Panc1 (cell line): ENCODE data around the gene ZFP30. TPM values are rescaled to one million over a fixed set of nuclear protein-coding genes. Genes with fewer than 3 reads are reported as not detected.

Source experiments
- ATAC-seq: fragments of 200-7000 bp; cut with Tn5 transposase; 2 replicates; pipeline ENCODE4 v1.9.1; 2020; ENCODE audit warnings: mild to moderate bottlenecking, moderate library complexity
- BruUV-seq: library from RNA; stranded (reverse); fragments of 400-500 nt; replicated peaks from 2 replicates; lab custom pipeline; 2021; lab: Mats Ljungman, UMichigan
- CTCF ChIA-PET: fragments of 300-600 bp; sonication (Branson Sonifier 250); formaldehyde crosslinking; loops from one replicate; lab custom pipeline; 2022; ENCODE audit warnings: antibody characterized with exemption; lab: Charles Lee
- POLR2A ChIA-PET: fragments of 300-600 bp; sonication (Branson Sonifier 250); formaldehyde crosslinking; loops from one replicate; lab custom pipeline; 2022; ENCODE audit warnings: antibody characterized with exemption; lab: Charles Lee
- DNase-seq: peaks from one replicate; pipeline ENCODE4 v3.0.0-alpha.2; 2010; ENCODE audit warnings: low read depth, low spot score
- H3K27ac ChIP-seq: 2 replicates; pipeline ENCODE4 v1.5.1; 2011; ENCODE audit warnings: mild to moderate bottlenecking, low read length, inconsistent platforms
- H3K27me3 ChIP-seq: fragments of 200-500 bp; sonication (Bioruptor generic); 2 replicates; pipeline ENCODE4 v1.6.0; 2014; ENCODE audit warnings: low read length, inconsistent platforms; ENCODE audit not compliant: control insufficient read depth, insufficient read depth
- H3K36me3 ChIP-seq: fragments of 200-500 bp; sonication (Bioruptor generic); 2 replicates; pipeline ENCODE4 v1.5.1; 2014; ENCODE audit warnings: inconsistent platforms, mild to moderate bottlenecking, low read length, moderate library complexity; ENCODE audit not compliant: control insufficient read depth, insufficient read depth
- H3K4me1 ChIP-seq: 2 replicates; pipeline ENCODE4 v1.5.1; 2011; ENCODE audit warnings: inconsistent platforms, mild to moderate bottlenecking, low read length, moderate library complexity; ENCODE audit not compliant: control insufficient read depth, insufficient read depth
- H3K4me3 ChIP-seq, 2 experiments: 2 replicates each; pipeline ENCODE4 v1.5.1; 2011 to 2012; ENCODE audit warnings: low read depth in 2 of 2, low read length in 2 of 2, mild to moderate bottlenecking in 2 of 2, inconsistent platforms in 1 of 2, moderate library complexity in 1 of 2
- H3K9me3 ChIP-seq: fragments of 200-500 bp; sonication (Bioruptor generic); 2 replicates; pipeline ENCODE4 v1.5.1; 2014; ENCODE audit warnings: low read depth, mild to moderate bottlenecking, inconsistent platforms, low read length, moderate library complexity; ENCODE audit not compliant: control insufficient read depth, insufficient read depth
- POLR2AphosphoS5 ChIP-seq: IDR thresholded peaks from 2 replicates; pipeline ENCODE4 v1.6.1; 2012; ENCODE audit warnings: mild to moderate bottlenecking, low read depth, low read length, moderate library complexity
- SIN3A ChIP-seq: IDR thresholded peaks from 2 replicates; pipeline ENCODE4 v1.6.1; 2012; ENCODE audit warnings: low read depth, mild to moderate bottlenecking, low read length, moderate library complexity, borderline replicate concordance; ENCODE audit not compliant: insufficient read depth
- TCF7L2 ChIP-seq: IDR thresholded peaks from 2 replicates; pipeline ENCODE4 v1.6.1; 2011; ENCODE audit warnings: mild to moderate bottlenecking, low read depth, low read length, inconsistent platforms
- in situ Hi-C: cut with HindIII; loops from 2 replicates; pipeline ENCODE4 v1.10.0; 2016; ENCODE audit warnings: low sequenced_read_pairs, low pct_unique_long_range_greater_than_20kb
- intact Hi-C: fragments of 100-400 bp; cut with micrococcal nuclease; formaldehyde crosslinking; loops from one replicate; pipeline ENCODE4 v1.10.0; 2022; ENCODE audit not compliant: unreplicated experiment
- total RNA-seq: library from RNA; stranded (reverse); gene quantifications from one replicate; pipeline ENCODE4 v1.2.1, GENCODE V29; 2021; ENCODE audit not compliant: unreplicated experiment
- TF ChIP-seq, protein P1 (sequence below), 2 experiments: IDR thresholded peaks; 2 replicates each; pipeline ENCODE4 v1.6.1; 2011 to 2012; ENCODE audit warnings: low read depth in 2 of 2, control low read depth in 1 of 2, low read length in 1 of 2, mild to moderate bottlenecking in 1 of 2, moderate library complexity in 1 of 2; ENCODE audit not compliant: insufficient read depth in 1 of 2
- TF ChIP-seq, protein P2 (sequence below): fragments of 450-650 bp; IDR thresholded peaks from 2 replicates; pipeline ENCODE4 v1.5.1; 2017; ENCODE audit warnings: mild to moderate bottlenecking

The ZFP30 gene
- total RNA-seq, 1 experiment from 2014 or later = 22.0 TPM

DNA sequence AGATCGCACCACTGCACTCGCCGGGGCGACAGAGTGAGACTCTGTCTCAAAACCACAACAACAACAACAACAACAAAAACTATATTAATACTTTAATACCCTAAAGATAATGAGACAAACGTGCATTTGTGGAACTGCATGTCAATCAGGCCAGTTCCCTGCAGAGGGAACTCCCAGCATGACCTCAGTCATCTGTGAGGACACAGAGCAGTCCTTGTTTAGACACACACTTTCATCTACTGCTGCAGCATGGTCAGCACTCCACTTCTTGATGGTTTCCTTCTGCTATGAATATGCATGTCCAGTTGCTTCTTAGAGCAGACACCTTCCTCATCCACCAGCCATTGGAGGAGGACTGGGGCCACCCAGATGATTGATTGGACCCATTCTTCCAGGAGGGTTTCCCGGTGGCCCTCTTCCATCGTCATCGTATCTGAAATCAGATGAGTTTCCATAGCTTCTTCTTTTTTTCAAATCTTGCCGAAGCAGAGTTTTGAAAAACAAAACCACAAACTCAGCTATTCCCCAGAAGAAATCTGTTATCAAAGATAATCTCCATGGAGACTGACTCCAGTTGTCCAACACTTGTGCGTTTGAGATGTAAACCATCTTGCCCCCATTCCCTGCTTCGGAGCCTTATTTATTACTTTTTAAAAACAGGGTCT is 37.8 kb upstream of the ZFP30 start:
- CTCF ChIA-PET = no interaction called here
- TF ChIP-seq TCF7L2 = no peak
- TF ChIP-seq, protein P1, sequence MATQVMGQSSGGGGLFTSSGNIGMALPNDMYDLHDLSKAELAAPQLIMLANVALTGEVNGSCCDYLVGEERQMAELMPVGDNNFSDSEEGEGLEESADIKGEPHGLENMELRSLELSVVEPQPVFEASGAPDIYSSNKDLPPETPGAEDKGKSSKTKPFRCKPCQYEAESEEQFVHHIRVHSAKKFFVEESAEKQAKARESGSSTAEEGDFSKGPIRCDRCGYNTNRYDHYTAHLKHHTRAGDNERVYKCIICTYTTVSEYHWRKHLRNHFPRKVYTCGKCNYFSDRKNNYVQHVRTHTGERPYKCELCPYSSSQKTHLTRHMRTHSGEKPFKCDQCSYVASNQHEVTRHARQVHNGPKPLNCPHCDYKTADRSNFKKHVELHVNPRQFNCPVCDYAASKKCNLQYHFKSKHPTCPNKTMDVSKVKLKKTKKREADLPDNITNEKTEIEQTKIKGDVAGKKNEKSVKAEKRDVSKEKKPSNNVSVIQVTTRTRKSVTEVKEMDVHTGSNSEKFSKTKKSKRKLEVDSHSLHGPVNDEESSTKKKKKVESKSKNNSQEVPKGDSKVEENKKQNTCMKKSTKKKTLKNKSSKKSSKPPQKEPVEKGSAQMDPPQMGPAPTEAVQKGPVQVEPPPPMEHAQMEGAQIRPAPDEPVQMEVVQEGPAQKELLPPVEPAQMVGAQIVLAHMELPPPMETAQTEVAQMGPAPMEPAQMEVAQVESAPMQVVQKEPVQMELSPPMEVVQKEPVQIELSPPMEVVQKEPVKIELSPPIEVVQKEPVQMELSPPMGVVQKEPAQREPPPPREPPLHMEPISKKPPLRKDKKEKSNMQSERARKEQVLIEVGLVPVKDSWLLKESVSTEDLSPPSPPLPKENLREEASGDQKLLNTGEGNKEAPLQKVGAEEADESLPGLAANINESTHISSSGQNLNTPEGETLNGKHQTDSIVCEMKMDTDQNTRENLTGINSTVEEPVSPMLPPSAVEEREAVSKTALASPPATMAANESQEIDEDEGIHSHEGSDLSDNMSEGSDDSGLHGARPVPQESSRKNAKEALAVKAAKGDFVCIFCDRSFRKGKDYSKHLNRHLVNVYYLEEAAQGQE (IDR thresholded peaks at IDR 0.05; ENCODE audit: insufficient read depth in 1 of 2, low read depth in 2 of 2, low read length in 1 of 2) = no peak
- TF ChIP-seq, protein P2, sequence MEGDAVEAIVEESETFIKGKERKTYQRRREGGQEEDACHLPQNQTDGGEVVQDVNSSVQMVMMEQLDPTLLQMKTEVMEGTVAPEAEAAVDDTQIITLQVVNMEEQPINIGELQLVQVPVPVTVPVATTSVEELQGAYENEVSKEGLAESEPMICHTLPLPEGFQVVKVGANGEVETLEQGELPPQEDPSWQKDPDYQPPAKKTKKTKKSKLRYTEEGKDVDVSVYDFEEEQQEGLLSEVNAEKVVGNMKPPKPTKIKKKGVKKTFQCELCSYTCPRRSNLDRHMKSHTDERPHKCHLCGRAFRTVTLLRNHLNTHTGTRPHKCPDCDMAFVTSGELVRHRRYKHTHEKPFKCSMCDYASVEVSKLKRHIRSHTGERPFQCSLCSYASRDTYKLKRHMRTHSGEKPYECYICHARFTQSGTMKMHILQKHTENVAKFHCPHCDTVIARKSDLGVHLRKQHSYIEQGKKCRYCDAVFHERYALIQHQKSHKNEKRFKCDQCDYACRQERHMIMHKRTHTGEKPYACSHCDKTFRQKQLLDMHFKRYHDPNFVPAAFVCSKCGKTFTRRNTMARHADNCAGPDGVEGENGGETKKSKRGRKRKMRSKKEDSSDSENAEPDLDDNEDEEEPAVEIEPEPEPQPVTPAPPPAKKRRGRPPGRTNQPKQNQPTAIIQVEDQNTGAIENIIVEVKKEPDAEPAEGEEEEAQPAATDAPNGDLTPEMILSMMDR = no peak

DNA sequence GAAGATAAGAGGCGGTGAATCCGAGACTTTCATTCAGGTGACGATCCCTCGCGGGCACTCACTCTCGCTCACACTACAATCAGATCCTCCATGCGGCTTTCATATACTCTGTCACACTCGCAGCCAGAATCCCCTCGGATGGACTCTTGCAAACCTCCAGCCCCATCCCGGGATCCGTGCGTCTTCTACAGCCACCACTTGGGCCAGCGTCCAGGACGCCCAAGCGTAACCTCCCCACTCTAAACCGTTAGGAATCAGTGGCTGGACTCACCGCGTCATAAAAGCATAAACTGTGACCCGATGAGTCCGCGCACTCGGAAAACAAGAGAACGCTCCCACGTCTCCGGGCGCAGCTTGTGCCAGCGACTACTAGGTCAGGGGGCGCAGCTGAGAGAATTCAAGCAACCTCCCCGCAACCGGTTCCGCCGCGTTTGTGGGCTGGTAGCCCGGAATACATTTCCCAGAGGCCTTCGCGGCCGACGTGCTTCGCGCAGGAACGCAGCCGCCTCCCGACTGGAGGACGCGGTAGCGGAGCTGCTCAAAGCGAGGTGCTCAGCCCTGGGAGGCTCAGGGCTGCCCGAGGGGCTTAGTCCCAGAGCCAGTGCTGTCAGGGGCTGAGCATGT is 36.7 kb upstream of the ZFP30 start:
- Histone ChIP-seq H3K27me3 (no peaks in the 10 kb centered on the region), H3K27ac (no peak overlapping the region), H3K9me3 (peaks cover 25% of the 10 kb centered on the region), H3K4me1 (no peaks in the 10 kb centered on the region), H3K36me3 (no peaks in the 10 kb centered on the region), H3K4me3 (peak overlapping the region in 1 of 2 experiments; percentile 25; a peak in 1 of 4 replicates)
- ChIA-PET CTCF (no interaction called here), POLR2A (no interaction called here)
- in situ Hi-C loops = no loop called here
- BruUV-seq = no TSS peak
- ATAC-seq (no peak), DNase-seq (no peak)
- no peak for TF ChIP-seq TCF7L2
- TF ChIP-seq, protein P1 (IDR thresholded peaks at IDR 0.05; ENCODE audit: insufficient read depth in 1 of 2, low read depth in 2 of 2, low read length in 1 of 2) = no peak
- TF ChIP-seq POLR2AphosphoS5 = no peak
- TF ChIP-seq, protein P2 = no peak
- no peak for TF ChIP-seq SIN3A
- intact Hi-C loops = no loop called here

More for the DNA sequence above, 37.8 kb upstream of the ZFP30 start:
- H3K4me3 ChIP-seq = no peak overlapping the region
- in situ Hi-C loops (no loop called here), intact Hi-C loops (no loop called here)
- no peaks in the 10 kb centered on the region for H3K36me3 ChIP-seq
- ATAC-seq (no peak), DNase-seq (no peak)
- no peaks in the 10 kb centered on the region for H3K4me1 ChIP-seq
- no peak overlapping the region for H3K27ac ChIP-seq
- POLR2A ChIA-PET = no interaction called here
- no peaks in the 10 kb centered on the region for H3K27me3 ChIP-seq
- peaks cover 35% of the 10 kb centered on the region for H3K9me3 ChIP-seq
- BruUV-seq = no TSS peak
